WTC11 (cell line): ENCODE measurements around the gene KLF7. TPM values are rescaled to one million over a fixed set of nuclear protein-coding genes. Genes with fewer than 3 reads are reported as not detected.

Experiments
- ATAC-seq: fragments of 200-7000 bp; cut with Tn5 transposase; 2 replicates; pipeline ENCODE4 v1.10.0; 2021; ENCODE audit warnings: mild to moderate bottlenecking, moderate library complexity
- CTCF ChIA-PET: fragments of 300-600 bp; sonication (Branson Sonifier 250); formaldehyde crosslinking; loops from one replicate; lab custom pipeline; 2021; ENCODE audit warnings: antibody characterized with exemption; lab: Charles Lee
- POLR2A ChIA-PET: fragments of 350-600 bp; sonication (Branson Sonifier 250); formaldehyde crosslinking; loops from one replicate; lab custom pipeline; 2021; ENCODE audit warnings: antibody characterized with exemption; lab: Charles Lee
- DNase-seq: peaks from one replicate; pipeline ENCODE4 v3.0.0; 2021; ENCODE audit warnings: low spot score
- H3K27ac Mint-ChIP-seq: 2 replicates; pipeline ENCODE4 v1.8.0; 2021; ENCODE audit warnings: mixed read lengths
- H3K27me3 Mint-ChIP-seq: 2 replicates; pipeline ENCODE4 v1.8.0; 2021; ENCODE audit warnings: low read depth, mild to moderate bottlenecking, moderate library complexity, mixed read lengths
- H3K36me3 Mint-ChIP-seq: 2 replicates; pipeline ENCODE4 v1.8.0; 2021; ENCODE audit warnings: mixed read lengths
- H3K4me1 Mint-ChIP-seq: 2 replicates; pipeline ENCODE4 v1.8.0; 2022; ENCODE audit warnings: mixed read lengths
- H3K4me3 Mint-ChIP-seq: 2 replicates; pipeline ENCODE4 v1.8.0; 2021; ENCODE audit warnings: mild to moderate bottlenecking, moderate library complexity, mixed read lengths
- H3K9me3 Mint-ChIP-seq: 2 replicates; pipeline ENCODE4 v1.8.0; 2021; ENCODE audit warnings: mixed read lengths
- CREM ChIP-seq: sonication (generic); formaldehyde crosslinking; IDR thresholded peaks from 2 replicates; pipeline ENCODE4 v1.8.1; 2022; ENCODE audit warnings: mild to moderate bottlenecking, missing genetic modification reagents, moderate library complexity
- NR2C2 ChIP-seq: sonication (generic); formaldehyde crosslinking; IDR thresholded peaks from 2 replicates; pipeline ENCODE4 v1.8.0; 2022; ENCODE audit warnings: mild to moderate bottlenecking, missing genetic modification reagents
- ZNF396 ChIP-seq: fragments of 250-450 bp; sonication (Bioruptor Pico); IDR thresholded peaks from 2 replicates; pipeline ENCODE4 v1.8.0; 2021; ENCODE audit warnings: mild to moderate bottlenecking, moderate library complexity, borderline replicate concordance
- total RNA-seq: library from RNA; stranded (reverse); gene quantifications from 3 replicates; pipeline ENCODE4 v1.2.3, GENCODE V29; 2021
- TF ChIP-seq, protein P1 (sequence below): sonication (generic); formaldehyde crosslinking; IDR thresholded peaks from 2 replicates; pipeline ENCODE4 v1.8.1; 2023; ENCODE audit warnings: mild to moderate bottlenecking, missing genetic modification reagents, borderline replicate concordance
- TF ChIP-seq, protein P2 (sequence below): sonication (generic); formaldehyde crosslinking; IDR thresholded peaks from 2 replicates; pipeline ENCODE4 v1.8.0; 2023; ENCODE audit warnings: mild to moderate bottlenecking, missing genetic modification reagents
- TF ChIP-seq, protein P3 (sequence below): fragments of 200-600 bp; IDR thresholded peaks from 2 replicates; pipeline ENCODE4 v1.8.0; 2022; ENCODE audit warnings: antibody characterized with exemption
- TF ChIP-seq, protein P4 (sequence below): sonication (generic); formaldehyde crosslinking; conservative IDR thresholded peaks from 2 replicates; pipeline ENCODE4 v1.8.1; 2022; ENCODE audit warnings: mild to moderate bottlenecking, missing genetic modification reagents
- TF ChIP-seq, protein P5 (sequence below): fragments of 250-450 bp; sonication (Bioruptor Pico); IDR thresholded peaks from 2 replicates; pipeline ENCODE4 v1.9.0; 2021; ENCODE audit warnings: mild to moderate bottlenecking, borderline replicate concordance

Gene KLF7
- total RNA-seq, 1 experiment from 2014 or later: 25.4 TPM

DNA sequence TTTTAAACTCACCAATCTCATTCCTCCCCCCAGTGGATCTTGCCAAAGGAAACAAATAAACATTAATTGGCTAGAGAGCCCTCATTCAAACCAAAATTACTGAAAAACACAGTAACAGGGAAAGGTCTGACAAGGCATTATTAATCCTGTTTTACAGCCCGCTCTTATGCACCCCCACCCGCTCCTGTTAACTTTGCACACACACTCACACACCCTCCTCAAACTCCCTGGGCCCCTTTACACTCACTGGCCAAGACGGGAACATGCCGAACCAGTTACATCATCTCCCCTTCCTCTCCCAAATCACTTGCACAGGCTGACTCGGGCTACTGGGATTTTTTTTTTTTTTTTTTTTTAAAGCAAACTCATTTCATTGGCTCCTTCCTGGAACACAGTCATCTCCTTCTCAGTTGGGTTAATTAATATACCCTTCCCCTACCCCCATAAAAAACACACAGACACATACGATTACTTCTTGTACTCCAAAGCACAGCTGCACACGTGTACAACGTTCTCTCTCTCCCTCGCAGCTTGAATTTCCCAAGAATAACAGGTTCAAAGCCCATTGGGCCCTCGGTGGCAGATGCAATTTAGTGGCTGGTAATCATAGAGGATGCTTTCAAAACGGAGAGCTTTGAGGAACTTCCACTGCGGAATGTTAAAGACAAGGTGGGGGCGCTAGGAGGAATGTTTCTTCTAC lies 31.8 kb downstream of the KLF7 start:
- no peak overlapping the region for H3K4me3 Mint-ChIP-seq
- H3K27me3 Mint-ChIP-seq: no peaks in the 10 kb centered on the region
- CTCF ChIA-PET: no interaction called here
- DNase-seq: no peak
- H3K27ac Mint-ChIP-seq: peak overlapping the region; percentile 28; the same call in 1 of the 2 replicates
- POLR2A ChIA-PET: interaction anchor here (1.4 kb wide), 1 partner anchor 33 kb away, joined by 4 read pairs; the partner anchor contains the start of gene KLF7
- H3K36me3 Mint-ChIP-seq: peaks cover 12% of the 10 kb centered on the region
- ATAC-seq: peak; percentile 68
- peaks cover 67% of the 10 kb centered on the region for H3K4me1 Mint-ChIP-seq
- TF ChIP-seq, protein P1, sequence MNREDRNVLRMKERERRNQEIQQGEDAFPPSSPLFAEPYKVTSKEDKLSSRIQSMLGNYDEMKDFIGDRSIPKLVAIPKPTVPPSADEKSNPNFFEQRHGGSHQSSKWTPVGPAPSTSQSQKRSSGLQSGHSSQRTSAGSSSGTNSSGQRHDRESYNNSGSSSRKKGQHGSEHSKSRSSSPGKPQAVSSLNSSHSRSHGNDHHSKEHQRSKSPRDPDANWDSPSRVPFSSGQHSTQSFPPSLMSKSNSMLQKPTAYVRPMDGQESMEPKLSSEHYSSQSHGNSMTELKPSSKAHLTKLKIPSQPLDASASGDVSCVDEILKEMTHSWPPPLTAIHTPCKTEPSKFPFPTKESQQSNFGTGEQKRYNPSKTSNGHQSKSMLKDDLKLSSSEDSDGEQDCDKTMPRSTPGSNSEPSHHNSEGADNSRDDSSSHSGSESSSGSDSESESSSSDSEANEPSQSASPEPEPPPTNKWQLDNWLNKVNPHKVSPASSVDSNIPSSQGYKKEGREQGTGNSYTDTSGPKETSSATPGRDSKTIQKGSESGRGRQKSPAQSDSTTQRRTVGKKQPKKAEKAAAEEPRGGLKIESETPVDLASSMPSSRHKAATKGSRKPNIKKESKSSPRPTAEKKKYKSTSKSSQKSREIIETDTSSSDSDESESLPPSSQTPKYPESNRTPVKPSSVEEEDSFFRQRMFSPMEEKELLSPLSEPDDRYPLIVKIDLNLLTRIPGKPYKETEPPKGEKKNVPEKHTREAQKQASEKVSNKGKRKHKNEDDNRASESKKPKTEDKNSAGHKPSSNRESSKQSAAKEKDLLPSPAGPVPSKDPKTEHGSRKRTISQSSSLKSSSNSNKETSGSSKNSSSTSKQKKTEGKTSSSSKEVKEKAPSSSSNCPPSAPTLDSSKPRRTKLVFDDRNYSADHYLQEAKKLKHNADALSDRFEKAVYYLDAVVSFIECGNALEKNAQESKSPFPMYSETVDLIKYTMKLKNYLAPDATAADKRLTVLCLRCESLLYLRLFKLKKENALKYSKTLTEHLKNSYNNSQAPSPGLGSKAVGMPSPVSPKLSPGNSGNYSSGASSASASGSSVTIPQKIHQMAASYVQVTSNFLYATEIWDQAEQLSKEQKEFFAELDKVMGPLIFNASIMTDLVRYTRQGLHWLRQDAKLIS (CRISPR knock-in tag): no peak
- TF ChIP-seq, protein P2, sequence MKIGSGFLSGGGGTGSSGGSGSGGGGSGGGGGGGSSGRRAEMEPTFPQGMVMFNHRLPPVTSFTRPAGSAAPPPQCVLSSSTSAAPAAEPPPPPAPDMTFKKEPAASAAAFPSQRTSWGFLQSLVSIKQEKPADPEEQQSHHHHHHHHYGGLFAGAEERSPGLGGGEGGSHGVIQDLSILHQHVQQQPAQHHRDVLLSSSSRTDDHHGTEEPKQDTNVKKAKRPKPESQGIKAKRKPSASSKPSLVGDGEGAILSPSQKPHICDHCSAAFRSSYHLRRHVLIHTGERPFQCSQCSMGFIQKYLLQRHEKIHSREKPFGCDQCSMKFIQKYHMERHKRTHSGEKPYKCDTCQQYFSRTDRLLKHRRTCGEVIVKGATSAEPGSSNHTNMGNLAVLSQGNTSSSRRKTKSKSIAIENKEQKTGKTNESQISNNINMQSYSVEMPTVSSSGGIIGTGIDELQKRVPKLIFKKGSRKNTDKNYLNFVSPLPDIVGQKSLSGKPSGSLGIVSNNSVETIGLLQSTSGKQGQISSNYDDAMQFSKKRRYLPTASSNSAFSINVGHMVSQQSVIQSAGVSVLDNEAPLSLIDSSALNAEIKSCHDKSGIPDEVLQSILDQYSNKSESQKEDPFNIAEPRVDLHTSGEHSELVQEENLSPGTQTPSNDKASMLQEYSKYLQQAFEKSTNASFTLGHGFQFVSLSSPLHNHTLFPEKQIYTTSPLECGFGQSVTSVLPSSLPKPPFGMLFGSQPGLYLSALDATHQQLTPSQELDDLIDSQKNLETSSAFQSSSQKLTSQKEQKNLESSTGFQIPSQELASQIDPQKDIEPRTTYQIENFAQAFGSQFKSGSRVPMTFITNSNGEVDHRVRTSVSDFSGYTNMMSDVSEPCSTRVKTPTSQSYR (CRISPR knock-in tag): no peak
- TF ChIP-seq, protein P3, sequence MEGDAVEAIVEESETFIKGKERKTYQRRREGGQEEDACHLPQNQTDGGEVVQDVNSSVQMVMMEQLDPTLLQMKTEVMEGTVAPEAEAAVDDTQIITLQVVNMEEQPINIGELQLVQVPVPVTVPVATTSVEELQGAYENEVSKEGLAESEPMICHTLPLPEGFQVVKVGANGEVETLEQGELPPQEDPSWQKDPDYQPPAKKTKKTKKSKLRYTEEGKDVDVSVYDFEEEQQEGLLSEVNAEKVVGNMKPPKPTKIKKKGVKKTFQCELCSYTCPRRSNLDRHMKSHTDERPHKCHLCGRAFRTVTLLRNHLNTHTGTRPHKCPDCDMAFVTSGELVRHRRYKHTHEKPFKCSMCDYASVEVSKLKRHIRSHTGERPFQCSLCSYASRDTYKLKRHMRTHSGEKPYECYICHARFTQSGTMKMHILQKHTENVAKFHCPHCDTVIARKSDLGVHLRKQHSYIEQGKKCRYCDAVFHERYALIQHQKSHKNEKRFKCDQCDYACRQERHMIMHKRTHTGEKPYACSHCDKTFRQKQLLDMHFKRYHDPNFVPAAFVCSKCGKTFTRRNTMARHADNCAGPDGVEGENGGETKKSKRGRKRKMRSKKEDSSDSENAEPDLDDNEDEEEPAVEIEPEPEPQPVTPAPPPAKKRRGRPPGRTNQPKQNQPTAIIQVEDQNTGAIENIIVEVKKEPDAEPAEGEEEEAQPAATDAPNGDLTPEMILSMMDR: no peak
- TF ChIP-seq, protein P4, sequence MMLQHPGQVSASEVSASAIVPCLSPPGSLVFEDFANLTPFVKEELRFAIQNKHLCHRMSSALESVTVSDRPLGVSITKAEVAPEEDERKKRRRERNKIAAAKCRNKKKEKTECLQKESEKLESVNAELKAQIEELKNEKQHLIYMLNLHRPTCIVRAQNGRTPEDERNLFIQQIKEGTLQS (CRISPR knock-in tag): no peak
- H3K9me3 Mint-ChIP-seq: peaks cover 5% of the 10 kb centered on the region

DNA sequence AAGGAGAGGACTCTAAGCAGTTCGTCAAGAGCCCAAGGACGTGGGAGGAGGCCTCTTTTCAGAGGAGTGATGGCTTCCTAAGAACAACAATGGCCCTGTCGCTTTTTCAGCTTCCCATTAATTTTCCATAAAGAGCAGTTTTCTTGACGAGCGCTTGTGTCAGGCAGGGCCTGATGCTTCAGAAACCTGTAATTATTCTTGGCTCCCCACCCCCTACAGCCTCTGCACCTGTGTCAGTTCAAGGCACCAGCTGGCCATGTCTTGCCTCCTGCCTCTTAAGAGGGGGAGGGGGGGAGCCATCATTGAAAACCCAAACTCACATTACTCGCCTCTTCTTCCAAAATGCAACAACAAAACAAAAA lies 32.3 kb downstream of the KLF7 start:
- peak overlapping the region; percentile 21; the same call in 1 of the 2 replicates for H3K27ac Mint-ChIP-seq
- no peak for DNase-seq
- H3K9me3 Mint-ChIP-seq: peaks cover 10% of the 10 kb centered on the region
- TF ChIP-seq NR2C2 (CRISPR knock-in tag) (no peak), CREM (CRISPR knock-in tag) (no peak), ZNF396 (CRISPR knock-in tag) (peak; percentile 69; the same call in 1 of the 2 replicates)
- TF ChIP-seq, protein P5, sequence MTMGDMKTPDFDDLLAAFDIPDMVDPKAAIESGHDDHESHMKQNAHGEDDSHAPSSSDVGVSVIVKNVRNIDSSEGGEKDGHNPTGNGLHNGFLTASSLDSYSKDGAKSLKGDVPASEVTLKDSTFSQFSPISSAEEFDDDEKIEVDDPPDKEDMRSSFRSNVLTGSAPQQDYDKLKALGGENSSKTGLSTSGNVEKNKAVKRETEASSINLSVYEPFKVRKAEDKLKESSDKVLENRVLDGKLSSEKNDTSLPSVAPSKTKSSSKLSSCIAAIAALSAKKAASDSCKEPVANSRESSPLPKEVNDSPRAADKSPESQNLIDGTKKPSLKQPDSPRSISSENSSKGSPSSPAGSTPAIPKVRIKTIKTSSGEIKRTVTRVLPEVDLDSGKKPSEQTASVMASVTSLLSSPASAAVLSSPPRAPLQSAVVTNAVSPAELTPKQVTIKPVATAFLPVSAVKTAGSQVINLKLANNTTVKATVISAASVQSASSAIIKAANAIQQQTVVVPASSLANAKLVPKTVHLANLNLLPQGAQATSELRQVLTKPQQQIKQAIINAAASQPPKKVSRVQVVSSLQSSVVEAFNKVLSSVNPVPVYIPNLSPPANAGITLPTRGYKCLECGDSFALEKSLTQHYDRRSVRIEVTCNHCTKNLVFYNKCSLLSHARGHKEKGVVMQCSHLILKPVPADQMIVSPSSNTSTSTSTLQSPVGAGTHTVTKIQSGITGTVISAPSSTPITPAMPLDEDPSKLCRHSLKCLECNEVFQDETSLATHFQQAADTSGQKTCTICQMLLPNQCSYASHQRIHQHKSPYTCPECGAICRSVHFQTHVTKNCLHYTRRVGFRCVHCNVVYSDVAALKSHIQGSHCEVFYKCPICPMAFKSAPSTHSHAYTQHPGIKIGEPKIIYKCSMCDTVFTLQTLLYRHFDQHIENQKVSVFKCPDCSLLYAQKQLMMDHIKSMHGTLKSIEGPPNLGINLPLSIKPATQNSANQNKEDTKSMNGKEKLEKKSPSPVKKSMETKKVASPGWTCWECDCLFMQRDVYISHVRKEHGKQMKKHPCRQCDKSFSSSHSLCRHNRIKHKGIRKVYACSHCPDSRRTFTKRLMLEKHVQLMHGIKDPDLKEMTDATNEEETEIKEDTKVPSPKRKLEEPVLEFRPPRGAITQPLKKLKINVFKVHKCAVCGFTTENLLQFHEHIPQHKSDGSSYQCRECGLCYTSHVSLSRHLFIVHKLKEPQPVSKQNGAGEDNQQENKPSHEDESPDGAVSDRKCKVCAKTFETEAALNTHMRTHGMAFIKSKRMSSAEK (CRISPR knock-in tag): no peak
- TF ChIP-seq, all 79 proteins: peak for 1
- peaks cover 62% of the 10 kb centered on the region for H3K4me1 Mint-ChIP-seq
- peaks cover 14% of the 10 kb centered on the region for H3K36me3 Mint-ChIP-seq
- ChIA-PET CTCF (no interaction called here), POLR2A (interaction anchor here (1.4 kb wide), 1 partner anchor 33 kb away, joined by 4 read pairs; the partner anchor contains the start of gene KLF7)
- peak; percentile 31; the same call in 1 of the 2 replicates for ATAC-seq
- no peaks in the 10 kb centered on the region for H3K27me3 Mint-ChIP-seq
- no peak overlapping the region for H3K4me3 Mint-ChIP-seq
